H1 (cell line): Measurements from ENCODE around the gene PRSS53. TPM values are rescaled to one million over a fixed set of nuclear protein-coding genes. Genes with fewer than 3 reads are reported as not detected.

Experiments used
- CTCF ChIA-PET: fragments of 300-600 bp; sonication (Branson Sonifier 250); formaldehyde crosslinking; loops from one replicate; lab custom pipeline; 2021; ENCODE audit not compliant: partially characterized antibody; lab: Charles Lee
- POLR2A ChIA-PET: fragments of 300-600 bp; sonication (Branson Sonifier 250); formaldehyde crosslinking; loops from one replicate; lab custom pipeline; 2021; ENCODE audit warnings: inconsistent platforms; ENCODE audit not compliant: partially characterized antibody; lab: Charles Lee
- DNase-seq, 2 experiments: peaks; one replicate each; pipeline versions ENCODE4 v3.0.0 to v3.0.0-alpha.2; 2010 to 2022; ENCODE audit warnings: low spot score in 2 of 2, low read depth in 1 of 2, mixed read lengths in 1 of 2
- FAIRE-seq: peaks from 2 replicates; lab custom pipeline; 2011; peaks lifted over from hg19 to GRCh38; lab: Jason Lieb, UNC
- H2AFZ ChIP-seq: 2 replicates; pipeline ENCODE4 v1.8.1; 2012; ENCODE audit warnings: low read length, inconsistent platforms
- H2AK5ac ChIP-seq: 2 replicates; pipeline ENCODE4 v1.6.1; 2013; ENCODE audit warnings: low read depth, low read length
- H2BK120ac ChIP-seq: replicated peaks from 2 replicates; pipeline ENCODE3; 2013; ENCODE audit warnings: low read depth, low read length, inconsistent platforms
- H2BK12ac ChIP-seq: 2 replicates; pipeline ENCODE4 v1.6.1; 2013; ENCODE audit warnings: low read depth, low read length
- H2BK15ac ChIP-seq: 2 replicates; pipeline ENCODE4 v1.6.1; 2013; ENCODE audit warnings: low read length
- H2BK20ac ChIP-seq: 2 replicates; pipeline ENCODE4 v1.6.1; 2013; ENCODE audit warnings: low read length
- H2BK5ac ChIP-seq: 2 replicates; pipeline ENCODE4 v1.6.1; 2013; ENCODE audit warnings: low read depth, low read length
- H3K14ac ChIP-seq: 2 replicates; pipeline ENCODE4 v1.6.1; 2013; ENCODE audit warnings: inconsistent platforms; ENCODE audit not compliant: insufficient read length
- H3K18ac ChIP-seq: 2 replicates; pipeline ENCODE4 v1.6.1; 2013; ENCODE audit warnings: low read length; ENCODE audit errors: extremely low read depth
- H3K23ac ChIP-seq: 2 replicates; pipeline ENCODE4 v1.6.1; 2013; ENCODE audit warnings: inconsistent platforms; ENCODE audit not compliant: insufficient read length
- H3K23me2 ChIP-seq: 2 replicates; pipeline ENCODE4 v1.6.1; 2013; ENCODE audit warnings: low read depth, low read length
- H3K27ac ChIP-seq: 2 replicates; pipeline ENCODE4 v1.6.1; 2011; ENCODE audit warnings: low read depth, low read length, inconsistent platforms
- H3K27me3 ChIP-seq, 4 experiments: replicated peaks in 1 of 4; 1 replicate in 1 of 4; 2 replicates in 3 of 4; pipeline versions ENCODE4 v1.6.1 to v1.8.1; 2011 to 2013; ENCODE audit warnings: low read length in 3 of 4, mild to moderate bottlenecking in 3 of 4, inconsistent platforms in 2 of 4, mixed read lengths in 2 of 4, moderate library complexity in 1 of 4; ENCODE audit not compliant: control insufficient read depth in 3 of 4, insufficient read depth in 3 of 4; ENCODE audit errors: extremely low read depth in 1 of 4
- H3K36me3 ChIP-seq, 4 experiments: 2 replicates each; pipeline versions ENCODE4 v1.6.1 to v1.8.1; 2011 to 2013; ENCODE audit warnings: mild to moderate bottlenecking in 4 of 4, low read length in 3 of 4, moderate library complexity in 2 of 4, control low read depth in 1 of 4, inconsistent platforms in 1 of 4; ENCODE audit not compliant: insufficient read depth in 4 of 4, control insufficient read depth in 2 of 4
- H3K4ac ChIP-seq: replicated peaks from 2 replicates; pipeline ENCODE3; 2013; ENCODE audit warnings: low read length, low read depth, mixed read lengths, inconsistent platforms; ENCODE audit not compliant: insufficient read length
- H3K4me1 ChIP-seq, 4 experiments: replicated peaks in 1 of 4; 1 replicate in 1 of 4; 2 replicates in 3 of 4; pipeline versions ENCODE4 v1.6.1 to v1.8.1; 2011 to 2013; ENCODE audit warnings: low read length in 3 of 4, inconsistent platforms in 2 of 4, mixed read lengths in 1 of 4; ENCODE audit not compliant: insufficient read depth in 4 of 4, control insufficient read depth in 3 of 4
- H3K4me2 ChIP-seq, 2 experiments: 2 replicates each; pipeline versions ENCODE4 v1.6.1 to v1.8.1; 2011 to 2013; ENCODE audit warnings: low read depth in 2 of 2, low read length in 2 of 2, control low read depth in 1 of 2, inconsistent platforms in 1 of 2, mild to moderate bottlenecking in 1 of 2; ENCODE audit not compliant: insufficient read depth in 1 of 2
- H3K4me3 ChIP-seq, 4 experiments: fragments of 200-600, 300-600 bp in 1 of 4; sonication (generic), shearing (Covaris generic), sonication (Bioruptor Twin) in 1 of 4; 2 replicates each; pipeline versions ENCODE4 v1.5.1 to v1.8.1; 2011 to 2016; ENCODE audit warnings: low read length in 4 of 4, low read depth in 3 of 4, control low read depth in 2 of 4, inconsistent platforms in 2 of 4, mild to moderate bottlenecking in 2 of 4, mixed read lengths in 1 of 4, moderate library complexity in 1 of 4; ENCODE audit not compliant: insufficient read depth in 2 of 4; ENCODE audit errors: extremely low read depth in 1 of 4
- H3K56ac ChIP-seq: replicated peaks from 2 replicates; pipeline ENCODE3; 2013; ENCODE audit warnings: low read depth, mild to moderate bottlenecking, mixed read lengths, low read length, inconsistent platforms; ENCODE audit not compliant: insufficient read length
- H3K79me1 ChIP-seq: 2 replicates; pipeline ENCODE4 v1.6.1; 2013; ENCODE audit warnings: low read depth, low read length, control low read depth
- H3K79me2 ChIP-seq, 2 experiments: 2 replicates each; pipeline versions ENCODE4 v1.6.1 to v1.8.1; 2012 to 2013; ENCODE audit warnings: low read length in 2 of 2, mild to moderate bottlenecking in 2 of 2, inconsistent platforms in 1 of 2; ENCODE audit not compliant: insufficient read depth in 2 of 2, control insufficient read depth in 1 of 2
- H3K9ac ChIP-seq, 4 experiments: replicated peaks in 1 of 4; 1 replicate in 1 of 4; 2 replicates in 3 of 4; pipeline versions ENCODE4 v1.6.1 to v1.8.1; 2011 to 2013; ENCODE audit warnings: low read depth in 3 of 4, low read length in 3 of 4, control low read depth in 2 of 4, mild to moderate bottlenecking in 2 of 4, moderate library complexity in 2 of 4, inconsistent platforms in 1 of 4; ENCODE audit errors: extremely low read depth in 1 of 4
- H3K9me3 ChIP-seq, 2 experiments: 2 replicates each; pipeline versions ENCODE4 v1.6.1 to v1.8.1; 2012 to 2013; ENCODE audit warnings: mild to moderate bottlenecking in 2 of 2, moderate library complexity in 2 of 2, control low read depth in 1 of 2, inconsistent platforms in 1 of 2, low read depth in 1 of 2, low read length in 1 of 2, mixed read lengths in 1 of 2; ENCODE audit not compliant: insufficient read depth in 2 of 2
- H4K20me1 ChIP-seq, 2 experiments: replicated peaks in 1 of 2; 2 replicates each; pipeline versions ENCODE3 to v1.8.1; 2011 to 2013; ENCODE audit warnings: inconsistent platforms in 2 of 2, low read length in 2 of 2, mild to moderate bottlenecking in 1 of 2; ENCODE audit not compliant: insufficient read depth in 2 of 2, control insufficient read depth in 1 of 2
- H4K5ac ChIP-seq: 2 replicates; pipeline ENCODE4 v1.6.1; 2013; ENCODE audit warnings: low read length, low read depth, mixed read lengths, inconsistent platforms; ENCODE audit not compliant: insufficient read length
- H4K8ac ChIP-seq: 2 replicates; pipeline ENCODE4 v1.8.0; 2013; ENCODE audit warnings: mild to moderate bottlenecking, moderate library complexity, low read length, inconsistent platforms; ENCODE audit not compliant: insufficient read depth; ENCODE audit errors: extremely low read depth
- H4K91ac ChIP-seq: replicated peaks from 2 replicates; pipeline ENCODE3; 2013; ENCODE audit warnings: low read length, mixed read lengths, inconsistent platforms; ENCODE audit not compliant: insufficient read length
- BACH1 ChIP-seq: IDR thresholded peaks from 2 replicates; pipeline ENCODE4 v1.6.1; 2012; ENCODE audit warnings: low read length, improper control_type of control experiment
- CTCF ChIP-seq, 3 experiments: IDR thresholded peaks; 1 replicate in 2 of 3; 2 replicates in 1 of 3; pipeline versions ENCODE4 v1.5.1 to v1.6.1; 2011; ENCODE audit warnings: low read length in 3 of 3, mild to moderate bottlenecking in 3 of 3, inconsistent platforms in 2 of 3, low read depth in 1 of 3, moderate library complexity in 1 of 3; ENCODE audit not compliant: insufficient read depth in 1 of 3; ENCODE audit errors: control extremely low read depth in 1 of 3
- FOSL1 ChIP-seq: IDR thresholded peaks from 2 replicates; pipeline ENCODE4 v1.6.1; 2011; ENCODE audit warnings: mild to moderate bottlenecking, low read depth, low read length, moderate library complexity; ENCODE audit not compliant: insufficient read depth
- KDM1A ChIP-seq: fragments of 200-600, 300-600 bp; sonication (generic); IDR thresholded peaks from 2 replicates; pipeline ENCODE4 v1.7.1; 2016; ENCODE audit warnings: mild to moderate bottlenecking, low read length, borderline replicate concordance
- MAX ChIP-seq: IDR thresholded peaks from 2 replicates; pipeline ENCODE4 v1.6.1; 2012; ENCODE audit warnings: inconsistent platforms
- SUZ12 ChIP-seq: fragments of 200-600 bp; sonication (generic); IDR thresholded peaks from 2 replicates; pipeline ENCODE4 v1.6.1; 2012; ENCODE audit warnings: mild to moderate bottlenecking, inconsistent platforms, low read length, moderate library complexity, mixed read lengths
- TCF12 ChIP-seq: IDR thresholded peaks from 2 replicates; pipeline ENCODE4 v1.6.1; 2011; ENCODE audit warnings: low read depth, mild to moderate bottlenecking, low read length
- WGBS, 2 experiments: shearing (Covaris generic) in 1 of 2; methylation state at CpG; one replicate each; pipeline versions ENCODE4 v1.1.6 to v1.1.7; 2013 to 2015; ENCODE audit warnings: low lambda C conversion rate in 2 of 2, mixed read lengths in 2 of 2, inconsistent platforms in 1 of 2, low coverage in 1 of 2, missing lambda C conversion rate in 1 of 2; ENCODE audit not compliant: insufficient replicate concordance in 2 of 2, insufficient coverage in 1 of 2, insufficient read length in 1 of 2; ENCODE audit errors: extremely low coverage in 1 of 2, missing lambda C conversion rate in 1 of 2; 5-methylcytosine and 5-hydroxymethylcytosine counted together
- polyA plus RNA-seq, 7 experiments: library from polyadenylated mRNA; depleted of rRNA in 3 of 7; stranded (reverse) in 5 of 7; unstranded in 2 of 7; fragments of >200 nt in 5 of 7; fragments of 200-250 nt in 2 of 7; gene quantifications; 1 replicate in 5 of 7; 2 replicates in 1 of 7; 4 replicates in 1 of 7; pipeline versions ENCODE4 v1.2.1 to v1.2.3, GENCODE V29; 2011 to 2013; ENCODE audit warnings: missing spikeins in 2 of 7, mixed read lengths in 2 of 7
- total RNA-seq: library from RNA; stranded (reverse); fragmentation: NEBNext Ultra II Directional; extraction: Animal tissue kit (Norgen Biotek cat#: 25700); gene quantifications from 2 replicates; pipeline ENCODE4 v1.2.1, GENCODE V29; 2021
- TF ChIP-seq, protein P1 (sequence below): IDR thresholded peaks from 2 replicates; pipeline ENCODE4 v1.6.1; 2012; ENCODE audit warnings: inconsistent platforms

PRSS53 gene
- total and polyA plus RNA-seq, 2 of the 8 experiments (the other 6 are each of a cell fraction or from before 2014, with no cell fraction given): 1.7 to 2.6 TPM

DNA sequence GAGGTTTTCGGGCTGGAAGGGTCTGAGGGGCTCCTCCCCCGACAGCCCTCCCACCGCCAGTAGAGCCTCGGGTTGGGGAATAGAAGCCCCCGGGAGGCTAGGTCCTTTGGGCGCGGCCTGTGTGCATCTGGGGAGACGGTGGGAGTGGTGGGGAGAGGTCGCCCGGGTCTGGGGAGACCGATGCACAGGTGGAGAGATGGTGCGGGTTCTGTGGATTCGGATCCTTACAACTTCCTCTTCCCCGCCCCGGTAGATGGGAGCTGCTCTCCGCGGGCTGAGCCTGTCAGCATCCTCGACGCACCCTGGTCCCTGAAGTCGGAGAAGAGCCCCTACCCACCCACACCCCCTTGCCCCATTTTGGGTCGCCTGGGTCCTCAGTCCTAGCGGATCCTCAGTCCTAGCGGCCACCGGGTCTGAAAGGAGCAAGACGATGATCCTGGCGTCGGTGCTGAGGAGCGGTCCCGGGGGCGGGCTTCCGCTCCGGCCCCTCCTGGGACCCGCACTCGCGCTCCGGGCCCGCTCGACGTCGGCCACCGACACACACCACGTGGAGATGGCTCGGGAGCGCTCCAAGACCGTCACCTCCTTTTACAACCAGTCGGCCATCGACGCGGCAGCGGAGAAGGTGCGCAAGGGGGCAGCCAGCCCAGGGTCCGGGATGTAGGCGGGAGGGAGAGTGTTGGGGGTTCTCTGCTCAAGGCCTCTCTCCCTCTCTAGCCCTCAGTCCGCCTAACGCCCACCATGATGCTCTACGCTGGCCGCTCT, 20.2 kb upstream of the PRSS53 start:
- Histone ChIP-seq H4K5ac (no peak overlapping the region), H3K27me3 (no peaks in the 10 kb centered on the region), H3K27ac (no peak overlapping the region), H3K4me2 (peak overlapping the region; percentile 60 to 77), H2BK5ac (no peak overlapping the region), H3K23ac (no peak overlapping the region), H3K9ac (no peak overlapping the region), H2BK120ac (no peak overlapping the region), H4K91ac (no peak overlapping the region), H3K4me1 (peaks cover 0 to 5% (median 2%) of the 10 kb centered on the region in 4 experiments; a peak in 1 of 7 replicates), H3K36me3 (peaks cover 2 to 18% (median 12%) of the 10 kb centered on the region in 4 experiments; a peak in 5 of 8 replicates), H4K8ac (peak overlapping the region; percentile 28), H3K18ac (no peak overlapping the region; the same call in 1 of the 2 replicates), H2BK12ac (0 out of 2 replicates have a peak overlapping the region, but pooled peaks have one; percentile 23), H3K79me1 (no peaks in the 10 kb centered on the region; the same call in 1 of the 2 replicates), H2AK5ac (no peak overlapping the region), H3K56ac (no peak overlapping the region), H3K9me3 (no peaks in the 10 kb centered on the region), H4K20me1 (no peaks in the 10 kb centered on the region), H3K4me3 (peak overlapping the region; percentile 61 to 87 (median 70)), H2BK20ac (no peak overlapping the region), H3K23me2 (peaks cover 8% of the 10 kb centered on the region), H2AFZ (no peak overlapping the region), H3K14ac (no peak overlapping the region), H2BK15ac (no peak overlapping the region), H3K79me2 (no peaks in the 10 kb centered on the region), H3K4ac (no peak overlapping the region)
- 49% methylated on average over 53 of the region's 57 CpGs; no CpG with 5 or more reads in 1 of the 2 experiments for WGBS, 2 experiments
- FAIRE-seq (no peak), DNase-seq (no peak)
- ChIA-PET CTCF (interaction anchor here (1.0 to 3.1 kb wide), 4 partner anchors 8 to 33 kb away, joined by 3 to 8 read pairs (median 3); partner anchors contain the start of gene KAT8), POLR2A (interaction anchor here (1.1 to 29.9 kb wide), 5 partner anchors 8 to 71 kb away, joined by 3 to 713 read pairs (median 3); partner anchors contain the start of genes FUS, KAT8, PRSS36 and PRSS8)
- no peak for TF ChIP-seq TCF12
- TF ChIP-seq CTCF (IDR thresholded peaks at IDR 0.05; ENCODE audit: control extremely low read depth in 1 of 3, insufficient read depth in 1 of 3, low read depth in 1 of 3, low read length in 3 of 3): no peak
- no peak for TF ChIP-seq KDM1A
- no peak for TF ChIP-seq BACH1
- TF ChIP-seq MAX: no peak
- TF ChIP-seq, protein P1, sequence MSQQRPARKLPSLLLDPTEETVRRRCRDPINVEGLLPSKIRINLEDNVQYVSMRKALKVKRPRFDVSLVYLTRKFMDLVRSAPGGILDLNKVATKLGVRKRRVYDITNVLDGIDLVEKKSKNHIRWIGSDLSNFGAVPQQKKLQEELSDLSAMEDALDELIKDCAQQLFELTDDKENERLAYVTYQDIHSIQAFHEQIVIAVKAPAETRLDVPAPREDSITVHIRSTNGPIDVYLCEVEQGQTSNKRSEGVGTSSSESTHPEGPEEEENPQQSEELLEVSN: peak; percentile 50; the same call in 1 of the 2 replicates
- no peak for TF ChIP-seq SUZ12
- no peak for TF ChIP-seq FOSL1
